Metanephros (tissue), 1 donor: ENCODE results near the gene NELFCD. TPM values are rescaled to one million over a fixed set of nuclear protein-coding genes. Genes with fewer than 3 reads are reported as not detected.

Experiments used
- total RNA-seq: library from RNA; depleted of rRNA; stranded (reverse); fragments of >200 nt; gene quantifications from one replicate; pipeline ENCODE4 v1.2.3, GENCODE V29; 2014

The NELFCD gene
- total RNA-seq, result 79.3 TPM

GRCh38 chr20:58980711-58981627 lies at the start of gene NELFCD:
Gene NELFCD (plus strand): TSS chr20:58981256. CDS start chr20:58981310, 54 bp downstream.

DNA sequence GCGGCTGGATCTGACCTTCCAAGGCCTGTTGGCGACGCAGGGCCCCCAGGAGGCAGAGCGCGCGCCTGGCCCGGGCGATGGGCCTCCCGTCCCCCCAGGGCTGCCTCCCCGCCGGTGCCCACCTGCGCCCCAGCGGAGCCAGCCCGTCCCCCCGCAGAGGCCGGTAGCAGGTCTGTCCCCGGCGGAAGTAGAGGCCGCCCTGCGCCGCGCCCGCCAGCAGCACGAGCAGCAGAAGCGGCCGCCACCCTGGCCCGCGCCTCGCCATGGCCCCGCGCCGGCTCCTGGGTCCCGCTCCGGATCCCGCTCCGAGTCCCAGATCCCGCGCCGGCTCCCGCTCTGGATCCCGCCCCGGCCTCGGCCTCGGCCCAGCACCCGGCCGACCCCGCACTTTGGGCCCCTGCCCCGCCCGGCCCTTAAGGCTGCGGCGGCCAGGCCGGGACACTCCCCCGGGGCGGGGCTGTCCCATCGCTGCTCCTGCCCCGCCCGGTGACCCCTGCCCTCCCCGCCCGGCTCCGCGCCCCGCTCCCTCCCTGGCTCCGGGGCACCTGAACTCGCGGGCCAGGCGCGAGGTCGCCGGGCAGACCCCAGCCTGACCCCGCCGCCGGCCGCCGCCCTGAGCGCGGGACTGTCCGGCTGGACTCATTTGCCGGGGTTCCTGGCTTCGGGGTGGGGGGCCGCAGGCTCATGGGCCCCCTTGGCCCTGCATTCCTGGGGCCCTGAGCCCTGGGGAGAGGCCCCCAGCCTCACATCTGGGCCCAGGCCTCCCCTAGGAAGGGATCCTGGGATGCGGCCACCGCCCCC lies 26.0 kb downstream of the NELFCD start, which contains the start of gene CTSZ:
TSS of gene CTSZ (minus strand) at position 391 of the 801 bp plus-strand sequence. CDS start at position 265, 126 bp downstream.

DNA sequence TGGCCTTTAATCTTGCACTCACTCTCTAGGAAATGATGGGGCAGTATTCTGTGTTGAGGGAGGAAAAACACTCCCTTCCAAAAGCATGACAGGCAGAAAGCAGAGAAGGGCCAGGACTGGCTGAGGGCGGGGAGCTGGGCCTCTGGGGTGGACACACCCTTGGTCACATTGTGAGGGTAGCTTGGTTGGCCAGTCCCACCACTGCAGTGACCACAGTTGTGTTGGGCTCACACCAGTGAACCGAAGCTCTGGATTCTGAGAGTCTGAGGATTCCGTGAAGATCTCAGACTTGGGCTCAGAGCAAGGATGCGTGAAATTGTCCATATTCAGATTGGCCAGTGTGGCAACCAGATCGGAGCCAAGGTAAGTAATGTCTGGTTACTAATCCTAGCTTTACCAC lies 38.2 kb downstream of the NELFCD start, which contains the start of gene TUBB1:
TSS of gene TUBB1 (plus strand) at position 213 of the 400 bp plus-strand sequence. CDS start at position 307, 94 bp downstream.

DNA sequence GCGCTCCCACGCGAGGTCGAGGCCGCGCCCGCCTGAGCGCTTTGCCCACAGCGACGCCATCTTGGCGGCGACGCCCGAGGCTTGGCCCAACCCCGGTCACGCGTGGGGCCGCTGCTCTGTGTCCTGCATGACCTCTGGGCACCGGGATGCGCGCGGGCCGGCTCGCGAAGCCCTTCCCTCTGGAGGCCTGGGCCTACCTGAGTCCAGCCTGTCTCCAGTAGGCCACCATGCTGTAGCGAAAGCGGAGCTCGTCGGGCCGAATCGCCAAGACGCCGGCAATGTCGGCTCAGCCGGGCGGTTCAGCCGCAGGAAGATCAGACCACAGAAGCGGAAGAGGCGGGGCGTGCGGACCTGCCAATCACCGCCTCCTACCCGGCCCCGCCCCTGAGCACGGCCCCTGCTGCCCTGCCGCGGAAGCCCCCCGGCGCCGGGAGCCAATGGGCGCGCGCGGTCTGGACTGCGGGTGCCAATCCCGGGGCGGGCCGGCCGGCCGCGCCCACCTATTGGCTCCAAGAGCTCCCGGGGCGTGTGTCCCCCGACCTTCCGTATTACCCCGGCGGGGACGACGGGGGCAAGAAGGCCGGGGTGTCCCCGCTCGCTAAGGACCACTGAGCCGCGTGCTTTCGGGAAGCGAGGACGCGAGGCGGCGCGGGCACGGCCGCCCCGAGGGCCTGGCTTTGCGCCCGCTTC lies 51.1 kb downstream of the NELFCD start, which contains the start of gene ATP5F1E:
TSS of gene ATP5F1E (minus strand) at position 313 of the 690 bp plus-strand sequence. CDS start at position 229, 84 bp downstream.

GRCh38 chr20:59042151-59042795 lies 61.2 kb downstream of the NELFCD start, which contains the start of gene PRELID3B:
Gene PRELID3B (minus strand): TSS chr20:59042786. CDS start chr20:59042730, 56 bp downstream.

Other genes starting within 250 kb of the NELFCD start
- gene GNAS-AS1, start 130.4 kb upstream of the NELFCD start, total RNA-seq, result 2.6 TPM
- 1,201 TPM for gene GNAS, start 128.5 kb upstream of the NELFCD start, total RNA-seq
- 90.0 TPM for gene CTSZ, start 26.0 kb downstream of the NELFCD start, total RNA-seq
- gene TUBB1, start 38.2 kb downstream of the NELFCD start, total RNA-seq, result 5.8 TPM
- gene ATP5F1E, start 51.1 kb downstream of the NELFCD start, total RNA-seq, result 27.4 TPM
- gene PRELID3B, start 61.5 kb downstream of the NELFCD start, total RNA-seq, result 53.0 TPM
- 0.35 TPM for gene ZNF831, start 182.6 kb downstream of the NELFCD start, total RNA-seq